Stomach (tissue), 4 donors: Measurements from ENCODE around the gene GDF11.

Experiments used
- POLR2A ChIP-seq, 4 donors: fragments of 450-650 bp; IDR thresholded peaks; one replicate each; pipeline ENCODE4 v1.6.1; 2016; ENCODE audit warnings: antibody characterized with exemption in 4 of 4, control low read depth in 2 of 4, mild to moderate bottlenecking in 1 of 4, moderate library complexity in 1 of 4
- TF ChIP-seq, protein P1 (sequence below), 7 experiments: fragments of 450-650 bp in 4 of 7; fragments of 200-600 bp in 3 of 7; sonication (generic) in 3 of 7; IDR thresholded peaks; one replicate each; pipeline ENCODE4 v1.5.1; 2016 to 2019; ENCODE audit warnings: antibody characterized with exemption in 7 of 7, control low read depth in 2 of 7, mild to moderate bottlenecking in 1 of 7

DNA sequence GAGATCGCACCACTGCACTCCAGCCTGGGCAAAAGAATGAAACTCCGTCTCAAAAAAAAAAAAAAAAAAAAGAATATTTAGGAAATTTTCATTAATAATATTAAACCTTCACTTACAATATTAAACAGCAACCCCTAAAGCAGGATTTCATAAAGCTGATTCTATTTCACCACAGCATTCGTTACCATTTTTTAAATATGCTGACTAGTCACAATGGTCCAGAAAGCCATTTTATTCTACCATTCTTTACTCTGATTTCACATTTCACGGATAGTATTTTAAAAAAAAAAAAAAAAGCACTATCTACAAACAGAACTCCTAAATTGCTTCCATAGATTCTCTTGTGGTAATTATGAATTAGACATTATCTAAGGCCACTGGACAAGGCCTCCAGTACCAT is 47.0 kb downstream of the GDF11 start:
- TF ChIP-seq, protein P1, sequence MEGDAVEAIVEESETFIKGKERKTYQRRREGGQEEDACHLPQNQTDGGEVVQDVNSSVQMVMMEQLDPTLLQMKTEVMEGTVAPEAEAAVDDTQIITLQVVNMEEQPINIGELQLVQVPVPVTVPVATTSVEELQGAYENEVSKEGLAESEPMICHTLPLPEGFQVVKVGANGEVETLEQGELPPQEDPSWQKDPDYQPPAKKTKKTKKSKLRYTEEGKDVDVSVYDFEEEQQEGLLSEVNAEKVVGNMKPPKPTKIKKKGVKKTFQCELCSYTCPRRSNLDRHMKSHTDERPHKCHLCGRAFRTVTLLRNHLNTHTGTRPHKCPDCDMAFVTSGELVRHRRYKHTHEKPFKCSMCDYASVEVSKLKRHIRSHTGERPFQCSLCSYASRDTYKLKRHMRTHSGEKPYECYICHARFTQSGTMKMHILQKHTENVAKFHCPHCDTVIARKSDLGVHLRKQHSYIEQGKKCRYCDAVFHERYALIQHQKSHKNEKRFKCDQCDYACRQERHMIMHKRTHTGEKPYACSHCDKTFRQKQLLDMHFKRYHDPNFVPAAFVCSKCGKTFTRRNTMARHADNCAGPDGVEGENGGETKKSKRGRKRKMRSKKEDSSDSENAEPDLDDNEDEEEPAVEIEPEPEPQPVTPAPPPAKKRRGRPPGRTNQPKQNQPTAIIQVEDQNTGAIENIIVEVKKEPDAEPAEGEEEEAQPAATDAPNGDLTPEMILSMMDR (IDR thresholded peaks at IDR 0.05) = no peak
- TF ChIP-seq POLR2A (IDR thresholded peaks at IDR 0.05) = no peak
